HL-60/S4 treated with retinoic acid at 250 ng/mL for 4 days and 3 days (cell line): ENCODE results near the gene PRRX1.

Source experiments
- in situ Hi-C: fragments of 300-500 bp; cut with MboI; formaldehyde crosslinking; loops from 2 replicates; pipeline ENCODE4 v1.7.0; 2022; ENCODE audit warnings: low sequenced_read_pairs

Gene PRRX1

DNA sequence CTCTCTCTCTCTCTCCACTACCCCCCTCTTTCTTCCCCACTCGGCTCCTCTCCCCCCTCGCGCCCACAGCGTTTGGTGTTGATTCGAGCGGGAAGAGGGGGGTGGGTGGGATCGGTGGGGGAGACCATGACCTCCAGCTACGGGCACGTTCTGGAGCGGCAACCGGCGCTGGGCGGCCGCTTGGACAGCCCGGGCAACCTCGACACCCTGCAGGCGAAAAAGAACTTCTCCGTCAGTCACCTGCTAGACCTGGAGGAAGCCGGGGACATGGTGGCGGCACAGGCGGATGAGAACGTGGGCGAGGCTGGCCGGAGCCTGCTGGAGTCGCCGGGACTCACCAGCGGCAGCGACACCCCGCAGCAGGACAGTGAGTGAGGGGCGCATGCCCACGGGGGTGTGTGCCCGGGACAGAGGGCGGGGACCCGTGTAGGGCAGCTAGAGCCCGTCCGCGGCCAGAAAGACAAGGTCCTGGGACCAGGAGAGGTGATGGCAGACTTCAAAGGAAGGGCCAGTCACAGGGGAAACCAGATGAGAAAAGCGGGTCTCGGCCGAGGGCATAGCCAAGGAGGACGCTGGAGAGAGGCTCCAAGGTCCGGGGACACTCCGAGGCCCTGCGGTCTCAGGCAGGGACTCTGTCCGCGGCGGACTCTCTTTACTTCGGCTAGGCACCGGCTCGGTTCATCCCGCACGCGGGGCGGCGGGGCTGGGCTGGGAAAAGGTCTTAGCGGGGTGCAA lies at the start of gene PRRX1:
TSS of gene PRRX1 (plus strand) at position 39 of the 735 bp plus-strand sequence. CDS start at position 127, 88 bp downstream.
- in situ Hi-C loops: no loop called here

DNA sequence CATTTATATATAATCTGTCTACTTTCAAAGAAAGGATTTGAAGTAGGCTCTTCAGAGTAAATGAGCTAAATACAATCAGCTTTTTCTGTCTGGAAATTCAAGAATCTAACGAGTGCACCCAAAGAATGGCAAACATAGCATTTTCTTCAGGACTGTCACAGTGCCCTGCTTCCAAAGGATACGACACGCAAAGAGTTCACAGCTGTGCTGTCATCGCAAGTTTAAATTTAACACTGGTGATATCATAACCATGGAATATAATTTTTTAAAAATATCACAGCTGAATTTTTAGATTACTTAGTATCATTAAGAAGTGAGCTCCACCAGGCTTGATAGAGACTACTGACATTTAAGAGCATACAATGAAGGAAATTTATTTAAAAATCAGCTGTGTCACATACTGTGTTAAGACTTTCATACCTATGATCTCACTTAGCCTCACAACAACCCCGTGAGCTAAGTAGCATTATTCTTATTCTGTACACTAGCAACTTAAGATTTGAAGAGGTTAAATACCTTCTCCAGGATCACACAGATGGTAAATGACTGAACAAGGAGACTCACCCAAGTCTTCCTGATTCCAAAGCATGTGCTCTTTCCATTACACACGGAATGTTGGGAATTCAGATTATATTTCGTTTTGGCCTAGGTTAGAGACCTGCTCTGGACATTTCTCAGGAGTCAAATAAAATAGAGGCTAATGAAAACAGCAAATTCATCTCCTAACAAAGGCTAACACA lies 46.2 kb upstream of the PRRX1 start:
- in situ Hi-C loops: no loop called here

DNA sequence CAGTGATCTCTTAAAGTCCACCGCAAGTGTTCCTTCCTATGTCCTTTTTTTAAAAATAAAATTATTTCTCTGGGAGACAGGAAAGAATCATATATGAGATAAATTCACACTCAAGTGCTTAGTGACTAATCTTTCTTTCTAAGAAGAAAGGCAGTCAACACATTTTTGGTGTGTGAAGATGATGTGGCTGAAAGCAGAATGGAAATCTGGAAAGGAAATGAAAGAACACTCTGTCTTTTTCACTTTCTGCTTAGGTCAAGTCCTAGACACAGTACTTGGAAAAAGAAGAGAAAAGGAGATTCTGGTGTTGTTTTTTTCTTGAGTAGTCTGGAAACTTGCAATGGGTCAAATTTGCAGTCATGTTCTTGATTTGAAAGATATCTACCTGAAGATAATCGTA lies 45.5 kb upstream of the PRRX1 start:
- in situ Hi-C loops: no loop called here

DNA sequence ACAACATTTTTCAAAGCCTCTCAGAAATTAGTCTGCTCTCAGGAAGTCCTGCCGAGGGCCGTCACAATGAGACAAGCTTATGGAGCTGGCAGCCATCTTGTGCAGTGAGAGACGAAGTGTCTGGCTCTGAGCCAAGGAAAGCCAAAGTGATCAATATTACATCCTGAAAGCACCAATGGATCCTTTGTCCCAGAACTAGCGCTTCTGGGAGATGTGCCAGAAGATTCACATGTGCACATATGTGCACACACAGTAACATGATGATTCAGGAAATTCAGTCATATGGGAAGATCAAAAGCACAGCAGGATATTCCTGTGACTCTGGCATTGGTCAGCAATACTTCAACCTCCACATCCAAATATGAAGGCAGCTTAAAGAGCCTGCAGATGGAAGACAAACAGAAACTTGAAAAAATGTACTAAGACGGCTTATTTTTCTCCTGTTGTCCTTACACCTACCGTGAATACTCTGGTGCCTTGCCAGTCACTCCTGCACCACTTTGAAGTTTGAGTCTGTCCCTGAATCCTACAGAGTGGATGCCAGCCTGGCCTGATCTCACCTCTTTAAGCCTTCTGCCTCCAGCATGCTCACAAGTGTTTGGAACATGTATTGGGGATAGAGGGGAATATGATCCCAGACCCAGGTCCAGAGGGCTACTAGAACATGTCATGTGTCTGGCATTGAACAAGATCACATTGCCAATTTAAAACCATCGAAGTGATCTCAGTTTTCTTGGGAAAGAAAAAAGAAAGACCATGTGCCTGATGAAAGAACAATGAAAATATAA lies 44.5 kb upstream of the PRRX1 start:
- in situ Hi-C loops: no loop called here

DNA sequence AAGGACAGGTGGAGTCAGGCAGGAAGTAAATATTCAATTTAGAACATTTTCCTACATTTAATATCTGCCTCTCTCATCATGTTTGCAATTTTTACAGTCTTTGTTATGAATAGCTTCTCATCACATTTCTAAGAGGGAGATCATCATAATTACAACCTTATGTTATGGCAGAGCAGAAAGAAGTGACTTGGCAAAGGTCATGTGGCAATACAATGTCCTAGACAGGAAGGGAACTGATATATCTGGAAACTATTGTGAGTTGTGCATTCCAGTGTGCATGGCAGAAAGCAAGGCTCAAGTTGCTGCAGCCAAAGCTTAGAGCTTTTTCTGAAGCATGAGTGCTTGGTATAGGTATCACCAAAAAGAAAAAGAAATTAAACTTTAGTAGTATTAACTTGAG lies 43.8 kb upstream of the PRRX1 start:
- in situ Hi-C loops: no loop called here

DNA sequence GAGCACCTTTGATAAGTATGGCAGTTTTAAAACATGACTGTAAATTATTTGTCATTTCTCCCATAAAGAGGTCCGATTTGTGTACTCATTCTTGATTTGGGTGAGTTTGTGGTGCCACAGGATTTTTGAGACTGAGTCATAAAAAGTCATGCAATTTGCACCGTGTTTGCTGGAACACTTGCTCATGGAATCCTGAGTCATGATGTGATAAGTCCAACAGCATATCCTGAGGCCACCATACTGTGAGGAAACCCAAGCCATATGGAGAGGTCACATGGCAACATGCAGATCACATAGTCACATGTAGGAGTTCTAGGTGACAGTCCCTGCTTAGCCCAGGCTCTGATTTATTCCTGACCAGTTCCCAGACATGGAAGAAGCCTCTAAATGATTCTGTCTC lies 40.8 kb upstream of the PRRX1 start:
- in situ Hi-C loops: no loop called here

DNA sequence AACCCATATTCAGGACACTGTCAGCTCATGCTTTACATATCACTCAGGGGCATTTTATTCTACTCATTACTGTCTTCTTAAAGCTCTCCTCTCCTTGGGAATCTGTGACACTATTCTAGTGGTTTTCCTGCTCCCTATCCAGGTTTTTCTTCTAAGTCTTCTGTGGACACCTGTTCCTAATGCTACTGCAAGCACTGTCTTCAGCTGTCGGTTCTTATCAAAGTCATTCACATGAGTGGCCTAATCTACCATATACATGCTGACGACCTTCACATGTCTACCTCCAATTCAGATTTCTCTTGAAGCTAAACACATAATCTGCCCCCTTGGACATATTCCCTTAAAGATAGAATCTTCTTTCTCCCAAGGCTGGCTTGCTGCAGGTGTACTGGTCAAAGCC lies 39.8 kb upstream of the PRRX1 start:
- in situ Hi-C loops: no loop called here

DNA sequence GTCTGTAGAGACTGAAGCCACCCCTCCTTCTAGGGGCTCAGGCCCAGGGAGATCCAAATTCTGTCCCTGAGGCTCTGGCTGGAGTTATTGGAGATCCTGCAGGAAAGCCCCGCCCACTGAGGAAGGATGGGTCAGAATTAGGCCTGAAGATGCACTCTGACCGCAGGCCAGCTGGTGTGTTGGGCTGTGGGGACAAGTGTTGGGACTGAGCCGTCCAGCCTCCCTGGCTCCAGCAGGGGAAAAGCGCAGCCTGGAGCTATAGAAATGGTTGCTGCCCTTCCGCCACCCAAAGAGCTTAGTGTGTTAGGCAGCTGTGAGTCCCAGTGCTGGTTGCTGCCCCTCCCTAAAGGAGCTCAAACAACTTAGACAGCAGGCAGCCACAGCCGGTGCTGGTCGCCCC lies 33.0 kb upstream of the PRRX1 start:
- in situ Hi-C loops: no loop called here

DNA sequence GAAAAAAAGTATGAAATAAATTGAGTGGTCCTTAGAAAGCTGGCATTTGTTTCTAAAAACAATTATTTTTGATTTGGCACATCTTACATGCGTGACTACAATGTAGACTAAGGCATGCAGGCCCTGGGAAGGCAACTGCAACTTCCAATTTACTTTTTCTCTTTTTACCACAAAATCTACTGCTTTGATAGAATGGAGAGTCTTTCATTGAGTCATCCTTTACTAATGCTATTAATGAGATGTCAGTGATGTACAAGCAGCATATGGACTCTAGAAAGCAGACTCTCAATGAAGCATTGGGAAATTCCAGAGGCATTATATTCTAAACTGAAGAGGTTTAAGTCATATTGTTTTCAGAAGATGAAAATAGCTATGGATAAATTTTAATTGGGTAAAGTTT lies 29.6 kb upstream of the PRRX1 start:
- in situ Hi-C loops: no loop called here

DNA sequence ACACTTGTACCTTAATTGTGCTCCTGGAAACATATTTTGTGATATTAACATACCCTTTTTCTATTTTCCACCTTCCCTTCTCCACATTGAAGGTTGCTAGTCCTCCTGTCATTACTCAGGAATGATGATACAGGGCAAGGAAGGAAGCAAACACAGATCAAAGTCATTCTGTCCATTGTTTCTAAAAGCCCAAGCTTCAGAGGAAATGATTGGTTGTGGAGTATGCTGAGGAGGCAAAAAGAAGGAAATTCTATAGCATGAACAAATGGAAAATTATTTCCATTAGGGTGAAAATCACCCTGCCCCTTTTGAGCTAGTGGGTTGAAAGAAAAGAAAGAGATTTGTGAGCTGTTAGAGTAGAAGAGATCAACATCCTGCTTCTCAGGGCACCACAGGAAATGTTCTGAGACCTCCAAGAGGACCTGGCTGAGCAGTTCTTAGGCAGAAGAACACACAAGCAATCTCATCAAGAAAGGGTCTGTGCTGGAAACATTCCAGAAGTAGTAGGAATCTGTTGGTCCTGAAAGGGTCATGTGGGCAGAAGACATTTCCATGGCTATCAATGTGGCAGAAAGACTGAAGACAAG lies 29.0 kb upstream of the PRRX1 start:
- in situ Hi-C loops: no loop called here

DNA sequence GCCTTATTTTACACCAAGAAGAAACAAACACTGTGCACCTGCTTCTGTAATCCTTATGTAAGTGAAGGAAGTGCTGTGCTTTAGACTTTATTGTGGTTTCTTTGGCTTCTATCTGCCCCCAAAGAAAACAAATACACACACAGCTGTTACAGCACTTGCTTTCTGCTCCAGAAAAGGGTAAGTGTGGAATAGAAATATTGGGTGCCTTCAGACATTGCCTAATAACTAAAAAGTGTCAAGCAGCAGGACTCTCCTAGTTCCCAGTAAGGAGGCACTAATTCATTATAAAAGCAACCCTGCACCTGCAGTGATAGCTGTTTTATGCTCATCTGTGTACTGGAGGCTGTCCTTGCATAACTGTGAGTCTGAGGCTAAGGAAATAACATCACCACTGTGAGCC lies 23.4 kb upstream of the PRRX1 start:
- in situ Hi-C loops: no loop called here

DNA sequence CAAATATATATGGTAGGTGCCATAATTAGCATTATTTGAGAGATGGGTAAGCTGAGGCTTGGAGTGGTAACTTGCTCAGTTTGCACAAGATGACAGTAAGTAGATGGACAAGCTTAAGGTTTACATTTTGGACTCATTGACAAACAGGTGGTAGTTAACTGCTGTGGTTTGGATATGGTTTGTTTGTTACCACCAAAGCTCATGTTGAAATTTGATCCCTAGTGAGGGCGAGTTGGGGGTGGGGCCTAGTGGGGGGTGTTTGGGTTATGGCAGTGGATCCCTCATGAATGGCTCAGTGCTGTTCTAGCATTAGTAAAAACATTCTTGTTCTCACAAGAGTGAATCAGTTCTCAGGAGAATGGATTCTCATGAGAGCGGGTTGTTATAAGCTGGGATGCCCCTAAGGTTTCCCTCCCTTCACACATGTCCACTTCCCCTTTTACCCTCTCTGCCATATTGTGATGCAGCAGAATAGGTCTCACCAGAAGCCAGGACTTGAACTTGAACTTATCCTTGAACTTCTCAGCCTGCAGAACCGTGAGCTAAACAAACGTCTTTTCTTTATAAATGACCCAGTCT lies 6.6 kb upstream of the PRRX1 start:
- in situ Hi-C loops: no loop called here

DNA sequence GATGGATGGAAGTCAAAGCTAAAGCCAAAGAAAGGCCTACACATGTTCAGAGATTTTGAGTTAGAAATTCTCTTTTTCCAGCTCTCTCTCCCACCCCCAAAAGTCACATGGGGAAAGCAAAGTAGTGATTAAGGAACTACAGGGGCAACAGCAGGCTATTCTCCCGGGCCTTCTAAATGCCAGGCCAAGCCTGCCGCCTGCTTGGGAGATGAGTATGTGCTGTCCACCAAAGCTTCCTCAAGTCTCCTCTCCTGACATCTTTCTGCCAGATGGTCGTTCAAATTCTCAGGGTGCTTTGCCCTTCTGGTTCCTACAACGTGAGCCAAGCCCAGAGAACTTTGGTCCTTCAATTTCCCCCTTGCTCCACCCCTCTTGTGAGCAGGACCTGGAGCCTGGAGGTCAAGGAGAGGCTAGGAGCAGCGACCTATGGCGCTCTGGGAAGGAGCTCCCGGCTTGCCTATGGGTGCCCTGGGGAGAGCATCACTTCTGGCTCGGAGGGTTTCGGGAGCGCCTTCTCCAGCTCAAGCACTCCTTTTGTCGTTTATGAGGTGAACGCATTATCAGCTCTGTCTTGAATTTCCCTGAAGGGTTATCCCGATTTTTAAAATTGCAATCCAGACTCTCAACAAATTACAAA lies 4.4 kb upstream of the PRRX1 start:
- in situ Hi-C loops: no loop called here

DNA sequence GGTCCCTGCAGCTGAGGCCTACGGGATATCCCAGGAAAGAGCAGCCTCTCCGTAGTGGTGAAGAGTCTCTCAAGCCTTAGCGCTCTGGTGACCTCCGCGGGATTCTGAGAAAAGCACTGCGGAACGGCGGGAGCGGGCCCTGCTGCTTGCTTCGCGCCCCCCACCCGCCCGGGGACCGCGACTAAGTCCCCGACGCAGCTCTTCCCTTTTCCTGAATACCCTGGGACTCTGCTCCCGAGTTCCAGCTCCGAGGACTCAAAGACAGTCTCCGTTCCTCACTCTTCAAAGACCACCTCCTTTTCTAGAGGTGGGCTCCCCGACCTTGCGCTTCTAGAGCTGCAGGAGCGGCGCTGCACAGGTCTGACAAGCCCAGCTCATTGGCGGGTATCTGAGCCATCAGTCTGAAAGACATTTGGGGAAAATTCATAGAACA lies 3.6 kb upstream of the PRRX1 start:
- in situ Hi-C loops: no loop called here

DNA sequence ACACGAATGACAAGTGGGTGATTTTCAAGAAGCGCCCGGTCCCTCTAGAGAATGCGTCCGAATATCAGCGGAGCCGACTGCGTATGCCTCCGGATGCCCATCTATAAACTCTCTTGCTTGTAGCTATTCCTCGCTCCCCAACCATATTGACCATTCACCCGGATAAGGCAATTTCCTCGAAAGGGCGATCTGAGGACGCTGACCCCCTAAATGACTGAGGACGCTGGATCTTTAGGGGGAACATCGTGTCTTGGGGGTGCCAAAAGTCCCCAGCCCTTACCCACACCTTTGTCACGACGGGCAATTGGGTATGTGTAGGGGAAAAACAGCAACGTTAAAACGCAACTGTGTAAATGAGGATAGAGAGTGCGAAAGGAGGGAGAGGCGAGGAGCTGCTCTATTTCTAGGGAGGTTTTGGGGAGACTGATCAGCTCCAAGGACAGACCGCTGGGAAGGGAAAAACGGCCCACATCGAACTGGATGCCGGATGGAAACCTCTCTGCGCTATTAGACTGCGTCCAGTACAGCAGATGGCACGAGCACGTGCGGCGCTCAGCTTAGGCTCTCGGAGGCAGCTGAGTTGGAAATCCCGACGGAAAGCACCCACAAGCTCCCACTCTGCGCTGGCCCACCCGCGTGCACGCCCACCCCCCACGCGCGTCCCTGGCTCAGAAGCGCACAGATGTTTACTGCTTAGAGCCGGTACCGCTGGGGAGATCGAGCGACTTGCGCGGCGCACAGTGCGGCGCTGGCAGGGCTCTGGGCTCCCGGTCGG lies 2.9 kb upstream of the PRRX1 start:
- in situ Hi-C loops: no loop called here

DNA sequence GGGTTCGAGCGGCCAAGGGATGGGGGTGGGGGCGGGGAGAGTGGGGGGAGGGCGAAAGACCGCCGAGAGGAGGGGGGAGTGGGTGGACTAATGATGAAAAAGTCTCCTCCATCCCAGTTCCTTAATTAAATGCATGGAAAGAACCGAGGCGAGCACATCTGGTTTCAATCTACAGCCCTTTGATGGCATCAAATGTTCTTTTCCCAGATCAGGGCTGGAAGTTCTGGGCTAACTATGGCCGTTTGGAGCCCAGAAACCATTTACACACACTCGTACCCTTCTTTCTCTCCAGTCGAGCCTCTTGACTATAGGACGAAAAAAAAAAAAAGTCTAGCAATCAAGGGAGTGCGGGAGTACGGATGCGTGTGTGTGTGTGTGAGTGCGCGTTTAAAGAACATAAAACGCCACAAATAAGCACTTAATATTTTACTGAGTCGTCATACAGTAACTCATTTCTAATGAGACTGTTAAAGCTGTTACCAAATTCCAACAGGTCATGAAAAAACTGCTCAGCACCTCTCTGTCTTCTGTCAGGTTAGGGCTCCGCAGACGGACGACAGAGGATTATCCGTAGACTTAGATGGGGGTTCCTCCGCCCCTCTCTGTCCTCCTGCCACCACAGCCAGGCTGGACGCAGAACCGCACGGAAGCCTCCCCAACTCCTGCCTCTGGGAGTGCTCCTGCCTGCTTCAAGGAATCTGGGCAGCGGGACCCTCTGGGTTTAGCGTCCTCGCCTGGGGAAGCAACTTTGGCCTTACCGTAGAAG lies 2.1 kb upstream of the PRRX1 start:
- in situ Hi-C loops: no loop called here

DNA sequence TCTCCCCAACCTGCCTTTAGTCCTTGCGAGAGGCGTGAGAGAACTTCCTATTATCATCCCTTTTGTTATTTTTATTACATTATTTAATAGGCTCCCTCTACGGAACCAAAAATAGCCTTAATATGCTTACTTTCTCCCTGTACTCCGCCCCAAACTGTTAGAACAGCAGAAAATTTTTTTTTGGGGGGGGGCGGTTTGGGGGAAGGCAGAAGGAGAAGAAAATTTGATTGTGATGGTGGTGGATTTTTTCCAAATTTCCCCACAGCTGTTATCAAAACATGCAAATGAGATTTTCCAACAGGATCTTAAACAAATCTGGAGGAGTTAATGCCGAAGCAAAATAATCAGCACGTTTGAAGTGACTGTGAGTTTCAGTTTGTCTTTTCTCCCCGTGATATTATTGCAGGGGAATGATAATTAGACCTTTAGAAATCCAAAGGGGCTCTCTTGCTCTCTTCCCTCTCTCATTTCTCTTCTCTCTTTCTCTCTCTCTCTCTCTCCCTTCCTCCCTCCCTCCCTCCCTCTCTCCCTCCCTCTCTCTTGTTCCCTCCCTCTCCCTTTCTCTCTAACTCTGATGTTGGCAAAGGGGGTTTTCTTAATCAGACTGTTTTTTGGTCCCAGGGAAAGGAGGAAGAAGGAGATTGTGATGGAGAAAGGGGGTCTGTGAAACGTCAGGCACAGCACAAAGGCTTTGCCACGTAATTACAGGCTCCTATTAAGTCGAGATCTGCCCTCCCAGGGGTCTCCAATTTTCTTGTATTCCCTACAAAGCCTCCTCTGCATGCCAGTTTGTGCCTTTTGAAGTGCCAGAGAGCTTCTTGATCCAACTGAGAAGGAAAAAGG lies 1.1 kb upstream of the PRRX1 start:
- in situ Hi-C loops: no loop called here
